ENCODE results near the gene MYO9B.

- TF ChIP-seq CTCF (IDR thresholded peaks at IDR 0.05) (no peak), POLR2A (IDR thresholded peaks at IDR 0.05) (no peak)
These were observed 14.8 kb upstream of the MYO9B start for GRCh38 chr19:17060802-17061201.

All from right lobe of liver (tissue), 4 donors.